CD4-positive, alpha-beta T cell treated with Interleukin-2 at 100 ng/mL for 4 hours (primary cell): ENCODE results near the gene NLGN3.
A peak's percentile ranks its signal among the peaks of the same experiment; 100 is the strongest.
"Not testable (repeated sequence)": the region's sequence is repeated elsewhere in the genome, so short reads cannot be mapped to it uniquely, and the experiment has no call there.

Experiments
- DNase-seq: peaks from one replicate; pipeline ENCODE4 v3.0.0-alpha.2; 2020; ENCODE audit warnings: low spot score

The NLGN3 gene

DNA sequence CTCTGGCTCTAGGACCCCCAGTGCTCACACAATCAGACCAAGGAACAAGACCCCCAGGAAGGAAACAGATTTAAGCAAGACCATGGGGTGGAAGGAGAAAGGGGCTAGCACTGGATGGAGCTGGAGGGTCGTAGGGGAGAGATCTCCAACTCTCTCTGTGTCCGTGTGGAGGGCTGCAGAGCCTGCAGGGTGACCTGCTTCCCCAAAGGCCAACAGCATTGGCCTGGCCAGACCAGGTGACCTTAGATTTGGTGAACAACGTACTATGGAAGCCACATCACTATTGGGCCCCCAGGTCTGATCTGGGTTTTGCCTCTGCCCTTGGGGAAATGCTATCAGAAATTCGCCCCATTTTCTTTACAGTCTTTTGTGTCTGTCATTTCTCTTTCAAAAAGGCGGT lies 26.0 kb downstream of the NLGN3 start:
- no peak for DNase-seq

DNA sequence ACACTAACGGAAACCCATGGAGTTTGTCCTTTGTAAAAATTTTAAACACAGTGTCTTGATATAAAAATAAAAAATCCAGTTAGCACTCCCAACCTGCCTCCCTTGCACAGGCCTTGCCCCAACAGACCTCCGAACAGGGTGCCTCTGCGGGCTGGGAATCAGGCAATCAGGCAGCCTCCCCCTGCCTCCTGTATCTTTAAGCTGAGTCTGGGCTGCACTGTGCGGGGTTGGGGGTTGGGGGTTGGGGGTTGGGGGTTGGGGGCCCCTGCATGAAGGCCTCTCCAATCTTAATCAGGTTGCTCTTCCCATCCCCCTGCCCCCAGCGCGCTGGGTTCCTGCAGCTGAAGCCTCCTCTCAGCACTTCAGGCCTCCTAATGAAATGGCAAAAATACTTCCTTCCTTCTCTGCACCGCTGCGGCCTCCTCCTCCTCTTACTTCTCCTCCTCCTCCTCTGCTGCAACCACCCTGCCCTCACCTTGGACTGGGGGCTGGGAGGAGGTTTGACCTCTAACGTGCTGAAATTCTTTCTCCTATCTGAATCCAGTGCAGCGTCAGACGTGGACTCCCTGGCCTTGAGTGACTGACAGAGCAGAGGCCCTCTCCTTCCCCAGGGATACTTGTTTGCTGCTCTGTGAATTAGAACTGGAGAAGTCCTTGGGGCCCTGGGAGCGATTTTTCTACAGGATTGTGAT lies 26.6 kb downstream of the NLGN3 start:
- DNase-seq, result no peak

- DNase-seq, result no peak
Measured at GRCh38 chrX:71173440-71173839, 28.8 kb downstream of the NLGN3 start.

- no peak for DNase-seq
Measured at GRCh38 chrX:71174795-71175194, 30.2 kb downstream of the NLGN3 start.

GRCh38 chrX:71175531-71175930 lies 30.9 kb downstream of the NLGN3 start:
- DNase-seq, result no peak

DNA sequence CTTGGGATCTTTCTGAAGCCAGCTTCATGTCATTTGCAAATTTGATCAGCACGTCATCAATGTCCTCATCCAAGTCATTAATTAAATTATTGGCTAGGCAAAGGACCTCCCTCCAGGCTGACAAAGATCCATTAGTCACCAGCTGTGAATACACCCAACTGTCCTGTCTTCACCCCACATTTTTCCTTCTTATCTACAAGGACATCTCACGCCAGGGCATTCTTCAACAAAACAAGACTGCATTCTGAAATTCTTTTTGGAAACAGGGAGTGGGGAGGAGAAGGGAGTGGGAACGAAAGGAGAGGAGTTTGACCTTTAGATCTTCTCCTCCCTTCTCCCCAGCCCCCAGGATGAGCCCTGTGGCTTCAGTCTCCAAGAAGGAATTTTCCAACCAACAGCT lies 32.7 kb downstream of the NLGN3 start:
- no peak for DNase-seq

DNA sequence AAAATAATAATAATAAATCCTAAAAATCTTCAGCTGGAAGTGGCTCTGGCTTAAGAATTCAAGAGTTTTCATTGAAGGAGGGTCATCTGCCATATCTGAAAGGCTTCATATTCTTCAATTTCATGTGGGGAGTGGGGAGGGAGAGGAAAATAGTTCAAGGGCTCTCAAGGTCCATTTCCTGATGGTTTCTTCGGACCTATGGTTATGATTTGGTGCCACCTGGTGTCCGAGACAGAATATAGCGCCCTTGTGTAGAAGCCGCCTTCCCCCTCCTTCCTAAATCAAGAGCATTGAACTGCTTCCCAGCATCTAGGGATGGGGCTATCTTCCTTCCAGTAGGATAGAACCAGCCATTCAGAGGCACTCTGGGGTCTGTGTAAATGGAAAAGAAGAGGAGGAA lies 34.3 kb downstream of the NLGN3 start:
- peak; percentile 57 for DNase-seq

DNA sequence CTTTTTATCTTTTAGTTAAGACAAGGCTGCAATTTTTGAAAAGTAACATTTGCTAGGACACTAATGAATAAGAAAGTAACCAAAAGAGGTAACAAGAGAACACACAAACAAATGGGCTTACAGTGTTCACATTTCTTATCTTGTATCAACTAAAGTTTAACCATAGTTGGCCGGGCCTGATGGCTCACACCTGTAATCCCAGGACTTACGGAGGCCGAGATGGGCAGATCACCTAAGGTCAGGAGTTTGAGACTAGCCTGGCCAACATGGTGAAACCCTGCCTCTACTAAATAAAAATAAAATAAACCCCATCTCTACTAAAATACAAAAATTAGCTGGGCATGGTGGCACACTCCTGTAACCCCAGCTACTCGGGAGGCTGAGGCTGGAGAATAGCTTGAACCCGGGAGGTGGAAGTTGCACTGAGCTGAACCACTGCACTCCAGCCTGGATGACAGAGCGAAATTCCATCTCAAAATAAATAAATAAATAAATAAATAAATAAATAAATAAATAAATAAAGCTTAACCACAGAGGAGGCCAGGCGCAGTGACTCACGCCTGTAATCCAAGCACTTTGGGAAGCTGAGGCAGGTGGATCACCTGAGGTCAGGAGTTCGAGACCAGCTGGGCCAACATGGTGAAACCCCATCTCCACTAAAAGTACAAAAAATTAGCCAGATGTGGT lies 36.1 kb downstream of the NLGN3 start:
- DNase-seq, result not testable (repeated sequence)

GRCh38 chrX:71181558-71181909 lies 36.9 kb downstream of the NLGN3 start:
- DNase-seq, result peak; percentile 43

DNA sequence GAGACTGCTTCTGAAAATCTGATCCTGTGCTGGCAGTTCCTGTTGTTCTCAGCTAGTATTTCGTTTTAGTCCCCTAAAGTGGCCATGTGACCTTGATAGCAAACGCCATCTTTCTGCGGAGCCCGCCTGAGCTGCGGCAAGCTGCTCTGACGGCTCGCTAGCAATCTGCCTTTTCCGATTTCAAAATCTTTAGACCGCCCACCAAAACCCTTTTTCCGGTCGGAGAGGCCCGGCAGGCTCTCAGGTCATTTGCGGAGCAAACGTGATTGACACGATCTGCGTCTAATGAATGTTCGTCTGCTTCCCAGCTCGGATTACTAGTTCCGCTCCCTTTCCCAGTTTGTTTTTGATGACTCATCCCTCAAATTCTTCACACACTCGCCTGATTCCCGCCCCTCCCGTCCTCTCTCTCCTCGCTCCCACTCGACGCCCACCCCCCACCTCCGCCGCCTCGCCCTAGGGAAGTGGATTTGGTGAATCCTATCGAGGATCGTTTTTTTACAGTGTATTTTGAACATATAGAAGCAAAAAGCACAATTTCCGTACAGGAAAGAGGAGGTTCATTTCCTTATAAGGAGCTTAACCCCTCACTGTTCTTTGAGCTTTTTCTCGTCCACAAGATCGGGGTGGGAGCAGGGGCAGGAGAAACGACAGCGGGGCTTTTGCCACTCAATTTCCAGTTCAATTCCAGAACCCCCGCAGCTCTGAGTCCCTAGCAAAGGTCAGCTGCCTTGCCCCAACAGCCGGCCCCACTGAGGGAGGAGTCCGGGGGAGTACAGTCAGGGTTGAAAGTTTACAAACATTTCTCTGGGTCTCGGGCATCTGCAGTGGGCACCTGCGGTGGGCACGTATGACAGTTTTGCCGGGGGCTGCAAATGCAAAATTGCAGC lies 37.5 kb downstream of the NLGN3 start:
- DNase-seq, result peak; percentile 89

GRCh38 chrX:71182871-71183270 lies 38.2 kb downstream of the NLGN3 start:
- no peak for DNase-seq

DNA sequence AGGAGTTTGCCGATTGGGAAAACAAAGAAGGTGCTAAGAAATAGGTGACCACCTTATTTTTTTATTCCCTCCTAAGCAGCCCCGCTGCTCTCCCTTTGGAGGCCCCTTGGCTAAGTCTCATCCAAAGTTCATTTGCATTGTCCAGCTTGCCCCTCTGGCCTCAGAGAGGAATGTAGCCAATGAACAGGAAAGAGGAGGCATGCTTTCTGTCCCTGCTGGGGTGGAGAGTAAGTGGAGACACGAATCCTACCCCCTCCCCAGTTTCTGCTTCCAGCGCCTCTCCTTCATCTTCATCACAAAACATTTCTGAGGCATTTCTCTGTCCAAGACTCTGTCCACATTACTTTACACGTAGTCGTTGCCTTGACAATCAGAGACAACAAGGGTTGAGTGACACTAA lies 38.7 kb downstream of the NLGN3 start:
- no peak for DNase-seq

DNA sequence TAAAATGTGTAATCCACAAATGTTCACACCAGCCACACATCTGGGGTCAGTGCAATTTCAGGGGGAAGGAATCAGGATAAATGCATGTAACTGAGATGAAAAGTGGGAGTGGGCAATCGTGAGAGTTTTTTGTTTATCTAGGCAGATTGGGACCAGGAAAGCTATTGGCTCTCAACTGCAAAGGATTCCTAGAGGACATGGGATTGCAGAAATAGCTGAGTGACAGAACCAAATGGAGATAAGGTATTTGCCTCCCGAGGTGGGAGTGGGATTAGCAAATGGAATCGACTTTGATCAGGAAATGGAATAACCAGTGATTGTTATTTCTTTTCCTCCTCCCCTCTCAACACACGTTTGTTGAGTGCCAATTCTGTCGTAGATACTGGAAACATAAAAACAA lies 39.5 kb downstream of the NLGN3 start:
- DNase-seq, result no peak

DNA sequence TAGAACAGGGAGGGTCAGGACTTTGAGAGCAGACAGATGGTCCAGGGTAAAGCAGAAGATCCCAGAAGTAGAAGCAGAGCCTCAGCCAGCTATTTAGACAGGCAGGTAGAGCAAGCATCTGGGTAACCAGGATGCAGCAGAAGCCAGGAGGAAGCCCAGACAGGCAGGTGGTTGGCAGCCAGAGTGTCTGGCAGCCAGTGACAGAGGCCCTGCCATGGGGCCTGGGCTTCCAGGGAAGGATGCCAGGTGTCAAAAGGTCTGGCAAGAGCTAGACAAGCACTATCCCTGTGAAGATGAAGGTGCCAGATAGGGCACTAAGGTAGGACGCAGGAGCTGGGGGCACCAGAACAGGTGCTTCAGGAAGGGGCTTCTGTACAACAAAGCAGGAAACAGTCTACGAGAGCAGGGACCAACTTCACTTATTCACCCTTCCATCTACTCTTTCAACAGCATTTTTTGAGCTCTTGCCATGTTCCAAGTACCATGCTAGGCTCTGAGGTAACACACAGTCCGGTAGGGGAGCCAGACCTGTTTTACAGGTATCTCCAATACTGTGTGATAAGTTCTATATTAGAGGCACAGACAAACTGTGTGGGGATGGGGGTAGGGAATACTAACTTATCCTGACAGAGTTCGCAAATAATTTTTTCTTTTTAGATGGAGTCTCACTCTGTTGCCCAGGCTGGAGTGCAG lies 40.3 kb downstream of the NLGN3 start:
- no peak for DNase-seq

DNA sequence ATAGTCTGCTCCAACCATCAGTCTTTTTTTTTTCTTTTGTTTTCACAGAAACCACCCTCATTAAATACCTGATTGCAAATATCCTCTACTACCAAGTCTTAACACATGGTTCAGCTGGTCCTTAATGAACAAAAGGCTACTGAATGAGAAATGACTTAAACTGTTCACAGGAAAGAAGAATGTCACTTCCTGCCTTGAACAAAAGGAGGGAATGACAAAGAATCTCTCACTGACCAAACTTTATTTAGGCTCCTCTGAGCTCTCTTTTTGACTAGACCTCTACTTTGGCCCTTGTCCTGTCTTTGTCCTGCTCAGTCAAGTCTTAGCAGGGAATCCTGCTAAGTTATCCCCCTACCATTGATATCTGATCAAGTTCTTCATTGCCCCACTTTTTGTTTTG lies 46.6 kb downstream of the NLGN3 start:
- DNase-seq, result no peak

- peak; percentile 19 for DNase-seq
Measured at GRCh38 chrX:71195964-71196649, 51.5 kb downstream of the NLGN3 start.

- DNase-seq, result peak; percentile 37
Measured at GRCh38 chrX:71198066-71198465, 53.4 kb downstream of the NLGN3 start.

DNA sequence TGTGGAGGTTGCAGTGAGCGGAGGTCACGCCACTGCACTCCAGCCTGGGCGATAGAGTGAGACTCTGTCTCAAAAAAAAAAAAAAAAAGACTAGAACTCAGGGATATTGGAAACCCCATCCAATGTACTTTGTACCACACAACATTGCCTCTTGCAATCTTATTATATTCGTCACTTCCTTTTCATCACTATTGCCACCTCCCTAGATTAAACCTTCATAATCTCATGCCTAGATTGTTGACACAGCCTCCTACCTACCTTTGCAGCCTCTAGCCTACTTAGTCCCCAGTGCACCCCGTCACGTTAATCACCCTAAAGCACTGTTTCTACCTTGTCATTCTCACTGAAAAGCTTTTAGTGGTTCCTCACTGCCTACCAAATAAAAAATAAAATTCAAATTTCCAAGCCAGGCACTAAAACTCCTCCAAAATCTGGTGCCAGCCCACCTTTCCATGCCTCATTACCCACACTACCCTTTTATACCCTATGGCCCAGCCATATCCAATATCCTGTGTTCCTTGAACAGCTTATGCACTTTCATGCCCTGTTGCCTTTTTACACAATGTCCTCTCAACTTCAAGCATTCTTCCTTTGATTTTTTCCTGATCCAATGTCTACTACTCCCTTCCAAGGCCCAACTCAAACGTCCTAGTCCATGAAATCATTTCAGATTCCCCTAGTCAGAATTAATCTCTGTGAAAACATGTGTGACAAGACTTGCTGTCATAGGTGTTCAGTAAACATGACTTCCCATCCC lies 54.8 kb downstream of the NLGN3 start:
- DNase-seq, result no peak

DNA sequence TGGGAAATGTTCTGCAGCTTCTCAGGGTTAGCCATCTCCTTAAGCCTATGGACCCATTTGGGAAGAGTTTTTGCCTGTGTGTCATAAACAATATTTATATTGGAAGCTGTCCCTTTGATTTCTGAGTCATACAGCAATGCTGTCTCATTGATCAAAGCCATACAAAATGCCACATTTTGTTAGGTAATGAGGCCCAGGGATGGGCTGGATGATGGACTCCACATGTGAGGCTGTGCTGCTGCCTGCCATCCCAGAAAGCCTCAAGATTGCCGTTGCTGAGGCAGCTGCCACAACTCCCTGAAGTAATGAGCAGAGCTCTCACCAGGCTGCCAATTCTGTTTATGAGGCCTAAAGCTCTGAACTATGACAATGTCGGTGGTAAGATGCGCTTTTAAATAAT lies 66.2 kb downstream of the NLGN3 start:
- no peak for DNase-seq

GRCh38 chrX:71212536-71212935 lies 67.9 kb downstream of the NLGN3 start:
- no peak for DNase-seq

- DNase-seq, result no peak
Measured at GRCh38 chrX:71214152-71214551, 69.5 kb downstream of the NLGN3 start.
